ENCODE data around the gene CCL27.

Gene CCL27

GRCh38 chr9:34654323-34655051 is 8.0 kb downstream of the CCL27 start:
- DNase-seq (ENCODE audit: insufficient read length, low spot score) (no peak), FAIRE-seq (no peak)

DNA sequence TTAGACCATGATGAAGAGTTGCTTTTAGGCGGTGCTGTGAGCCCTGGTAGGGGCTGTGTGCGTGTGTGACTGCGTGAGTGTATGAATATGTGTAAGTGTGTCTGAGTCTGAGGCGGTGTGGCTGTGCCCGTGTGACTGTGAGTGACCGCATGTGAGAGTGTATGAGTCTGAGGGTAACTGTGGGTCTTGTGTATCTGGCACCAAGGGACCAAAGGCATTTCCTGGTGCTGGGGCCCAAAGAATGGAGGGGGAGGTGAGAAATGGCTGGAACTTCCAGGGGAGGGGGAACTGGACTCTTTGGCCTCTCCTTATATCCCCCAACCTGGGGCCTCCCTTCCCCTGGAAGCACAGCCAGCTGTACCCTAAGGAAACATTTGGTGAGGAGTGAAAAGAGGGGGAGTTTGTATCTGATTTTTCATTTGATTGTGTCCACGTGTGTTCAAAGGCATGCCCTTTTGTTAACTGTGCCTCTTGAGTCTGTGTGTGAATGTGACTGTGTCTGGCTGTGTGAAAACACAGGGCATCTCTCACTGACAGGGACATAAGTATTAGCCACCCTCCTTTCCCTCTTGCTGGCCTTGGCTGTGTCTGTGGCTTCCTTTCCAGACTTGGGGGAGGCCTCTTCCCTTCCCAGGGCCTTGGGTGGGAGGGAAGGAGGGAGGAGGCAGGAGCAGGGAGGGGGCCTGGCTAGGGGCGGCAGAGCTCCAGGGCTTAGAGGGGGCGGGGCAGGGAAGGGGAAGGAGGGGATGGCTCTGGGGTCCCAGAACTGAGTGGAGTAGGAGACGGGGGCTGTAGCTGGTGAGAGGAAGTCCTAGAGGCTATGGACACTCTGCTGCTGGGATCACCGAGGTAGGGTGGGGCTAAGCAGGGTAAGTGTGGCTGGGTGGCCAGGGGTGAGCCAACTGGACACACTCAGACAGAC is 9.0 kb downstream of the CCL27 start:
- TF ChIP-seq SPI1 (IDR thresholded peaks at IDR 0.05; ENCODE audit: low read depth, low read length) (no peak), PAX5 (IDR thresholded peaks at IDR 0.05; ENCODE audit: insufficient read depth, low read length, severe bottlenecking) (no peak), POLR2AphosphoS5 (IDR thresholded peaks at IDR 0.05; ENCODE audit: low read depth, low read length) (no peak), TAF1 (IDR thresholded peaks at IDR 0.05; ENCODE audit: low read depth, low read length) (no peak), POU2F2 (IDR thresholded peaks at IDR 0.05; ENCODE audit: low read depth, low read length) (no peak), POLR2A (IDR thresholded peaks at IDR 0.05; ENCODE audit: low read depth, low read length) (no peak)
- FAIRE-seq = no peak
- DNase-seq (ENCODE audit: insufficient read length, low spot score) = no peak

More at GRCh38 chr9:34654323-34655051, 8.0 kb downstream of the CCL27 start:
- no peak for TF ChIP-seq POLR2A (IDR thresholded peaks at IDR 0.05; ENCODE audit: low read depth, low read length)
- TF ChIP-seq POU2F2 (IDR thresholded peaks at IDR 0.05; ENCODE audit: low read depth, low read length) = no peak
- TF ChIP-seq TAF1 (IDR thresholded peaks at IDR 0.05; ENCODE audit: low read depth, low read length) = no peak
- no peak for TF ChIP-seq POLR2AphosphoS5 (IDR thresholded peaks at IDR 0.05; ENCODE audit: low read depth, low read length)
- no peak for TF ChIP-seq SPI1 (IDR thresholded peaks at IDR 0.05; ENCODE audit: low read depth, low read length)
- TF ChIP-seq PAX5 (IDR thresholded peaks at IDR 0.05; ENCODE audit: insufficient read depth, low read length, severe bottlenecking) = no peak

DNA sequence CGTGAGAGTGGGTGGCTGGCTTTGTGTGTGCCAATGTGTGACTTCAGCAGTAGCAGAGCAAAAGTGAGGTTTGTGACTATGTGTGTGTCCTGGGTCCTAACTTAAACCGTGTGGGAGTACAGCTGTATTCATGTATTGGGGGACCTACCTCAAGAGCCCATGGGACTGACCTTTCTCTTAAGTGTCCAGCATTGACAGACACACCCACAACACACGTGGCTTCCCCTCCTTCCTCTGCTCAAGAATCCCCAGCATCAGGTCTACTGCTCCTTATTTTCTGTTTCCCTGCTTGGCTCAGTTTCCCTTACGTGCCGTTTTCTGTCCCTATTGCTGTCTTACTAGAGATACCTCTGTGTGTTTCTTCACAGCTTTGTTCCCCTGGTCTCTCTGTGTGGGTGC is 9.9 kb downstream of the CCL27 start:
- TF ChIP-seq POU2F2 (IDR thresholded peaks at IDR 0.05; ENCODE audit: low read depth, low read length) (no peak), PAX5 (IDR thresholded peaks at IDR 0.05; ENCODE audit: insufficient read depth, low read length, severe bottlenecking) (no peak), SPI1 (IDR thresholded peaks at IDR 0.05; ENCODE audit: low read depth, low read length) (no peak), TAF1 (IDR thresholded peaks at IDR 0.05; ENCODE audit: low read depth, low read length) (no peak), POLR2AphosphoS5 (IDR thresholded peaks at IDR 0.05; ENCODE audit: low read depth, low read length) (no peak), POLR2A (IDR thresholded peaks at IDR 0.05; ENCODE audit: low read depth, low read length) (no peak)
- FAIRE-seq (no peak), DNase-seq (ENCODE audit: insufficient read length, low spot score) (no peak)

DNA sequence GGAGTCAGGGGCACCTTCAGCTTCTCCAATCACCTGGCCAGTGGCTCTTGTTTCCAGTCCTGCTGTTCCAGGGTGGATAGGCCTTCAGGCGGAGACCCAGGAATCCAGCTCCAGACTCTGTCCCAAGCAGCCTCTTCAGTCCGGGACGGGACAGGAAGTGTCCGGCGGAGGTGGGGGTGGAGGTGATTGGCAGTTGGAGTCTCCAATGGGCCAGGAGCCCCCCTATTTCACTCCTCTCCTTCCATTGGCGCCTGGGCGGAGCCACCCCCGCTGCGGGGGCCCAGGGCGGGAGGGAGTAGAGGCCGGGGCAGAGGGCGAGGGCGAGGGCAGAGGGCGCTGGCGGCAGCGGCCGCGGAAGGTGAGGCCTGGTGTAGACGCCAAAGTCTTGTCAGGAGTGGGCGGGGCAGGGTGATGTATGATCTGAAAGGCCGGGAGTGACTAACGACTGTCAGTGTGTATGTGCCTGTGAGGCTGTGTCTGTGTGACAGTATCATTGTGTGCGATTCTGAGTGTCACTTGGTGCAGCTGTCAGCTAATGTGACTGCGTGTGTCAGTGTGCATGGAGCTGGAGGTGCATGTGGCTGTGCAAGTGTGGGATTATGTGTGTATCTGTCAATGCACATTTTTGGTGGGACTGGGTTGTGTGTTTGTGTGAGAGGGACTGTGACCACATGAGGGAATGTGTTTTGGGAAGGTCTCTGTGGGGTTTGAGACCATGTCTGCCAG is 10.4 kb downstream of the CCL27 start, which contains the start of gene IL11RA:
IL11RA (plus strand) TSS at position 310 of the 726 bp plus-strand sequence. CDS start 3,033 bp downstream, outside the sequence.
- TF ChIP-seq PAX5 (IDR thresholded peaks at IDR 0.05; ENCODE audit: insufficient read depth, low read length, severe bottlenecking) (no peak), TAF1 (IDR thresholded peaks at IDR 0.05; ENCODE audit: low read depth, low read length) (no peak), POLR2AphosphoS5 (IDR thresholded peaks at IDR 0.05; ENCODE audit: low read depth, low read length) (no peak), POU2F2 (IDR thresholded peaks at IDR 0.05; ENCODE audit: low read depth, low read length) (no peak), POLR2A (IDR thresholded peaks at IDR 0.05; ENCODE audit: low read depth, low read length) (no peak), SPI1 (IDR thresholded peaks at IDR 0.05; ENCODE audit: low read depth, low read length) (no peak)
- FAIRE-seq (peak; percentile 85), DNase-seq (ENCODE audit: insufficient read length, low spot score) (no peak)

- no peak for FAIRE-seq
- no peak for DNase-seq (ENCODE audit: insufficient read length, low spot score)
- TF ChIP-seq POLR2A (IDR thresholded peaks at IDR 0.05; ENCODE audit: low read depth, low read length) = no peak
- TF ChIP-seq POLR2AphosphoS5 (IDR thresholded peaks at IDR 0.05; ENCODE audit: low read depth, low read length) = no peak
- TF ChIP-seq SPI1 (IDR thresholded peaks at IDR 0.05; ENCODE audit: low read depth, low read length) = no peak
- TF ChIP-seq TAF1 (IDR thresholded peaks at IDR 0.05; ENCODE audit: low read depth, low read length) = no peak
- TF ChIP-seq POU2F2 (IDR thresholded peaks at IDR 0.05; ENCODE audit: low read depth, low read length) = no peak
- no peak for TF ChIP-seq PAX5 (IDR thresholded peaks at IDR 0.05; ENCODE audit: insufficient read depth, low read length, severe bottlenecking)
These were observed 11.1 kb downstream of the CCL27 start for GRCh38 chr9:34651321-34651720.

DNA sequence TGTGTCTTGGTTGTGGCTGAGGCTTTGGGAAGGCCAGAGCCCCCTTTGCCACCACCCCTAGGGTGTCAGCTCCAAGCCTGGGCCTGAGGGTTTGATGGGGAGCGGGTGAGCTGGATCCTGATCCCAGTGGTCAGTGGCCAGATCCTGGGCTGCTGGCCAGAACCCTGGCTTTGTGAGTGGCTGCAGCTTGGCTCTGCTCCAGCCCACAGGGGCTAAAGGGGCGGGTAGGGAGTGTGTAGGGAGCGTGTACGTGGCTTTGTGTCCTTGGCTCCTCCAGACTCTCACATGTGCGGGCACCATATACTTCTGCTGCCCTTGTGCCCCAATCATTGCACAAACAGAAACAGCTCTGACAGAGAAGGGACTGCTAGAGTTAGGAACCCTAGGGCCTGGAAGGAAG is 11.6 kb downstream of the CCL27 start:
- DNase-seq (ENCODE audit: insufficient read length, low spot score) (no peak), FAIRE-seq (no peak)
- TF ChIP-seq POLR2A (IDR thresholded peaks at IDR 0.05; ENCODE audit: low read depth, low read length) (no peak), POLR2AphosphoS5 (IDR thresholded peaks at IDR 0.05; ENCODE audit: low read depth, low read length) (no peak), POU2F2 (IDR thresholded peaks at IDR 0.05; ENCODE audit: low read depth, low read length) (no peak), TAF1 (IDR thresholded peaks at IDR 0.05; ENCODE audit: low read depth, low read length) (no peak), PAX5 (IDR thresholded peaks at IDR 0.05; ENCODE audit: insufficient read depth, low read length, severe bottlenecking) (no peak), SPI1 (IDR thresholded peaks at IDR 0.05; ENCODE audit: low read depth, low read length) (no peak)

DNA sequence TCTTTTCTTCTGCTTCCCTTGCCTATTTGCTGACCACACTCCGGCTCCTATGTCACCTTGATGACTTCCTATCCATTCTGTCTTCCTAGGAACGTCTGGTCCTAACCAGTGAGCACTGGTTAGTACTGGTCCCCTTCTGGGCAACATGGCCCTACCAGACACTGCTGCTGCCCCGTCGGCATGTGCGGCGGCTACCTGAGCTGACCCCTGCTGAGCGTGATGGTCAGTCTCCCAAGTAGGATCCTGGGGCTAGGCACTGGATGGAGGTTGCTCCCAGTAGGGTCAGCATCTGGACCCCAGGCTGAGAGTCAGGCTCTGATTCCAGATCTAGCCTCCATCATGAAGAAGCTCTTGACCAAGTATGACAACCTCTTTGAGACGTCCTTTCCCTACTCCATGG is 13.8 kb downstream of the CCL27 start:
- DNase-seq (ENCODE audit: insufficient read length, low spot score) = no peak
- TF ChIP-seq POU2F2 (IDR thresholded peaks at IDR 0.05; ENCODE audit: low read depth, low read length) (no peak), POLR2AphosphoS5 (IDR thresholded peaks at IDR 0.05; ENCODE audit: low read depth, low read length) (no peak), SPI1 (IDR thresholded peaks at IDR 0.05; ENCODE audit: low read depth, low read length) (no peak), TAF1 (IDR thresholded peaks at IDR 0.05; ENCODE audit: low read depth, low read length) (no peak), PAX5 (IDR thresholded peaks at IDR 0.05; ENCODE audit: insufficient read depth, low read length, severe bottlenecking) (no peak), POLR2A (IDR thresholded peaks at IDR 0.05; ENCODE audit: low read depth, low read length) (no peak)
- FAIRE-seq = no peak

- DNase-seq (ENCODE audit: insufficient read length, low spot score) = no peak
- FAIRE-seq = peak; percentile 28
- no peak for TF ChIP-seq POLR2AphosphoS5 (IDR thresholded peaks at IDR 0.05; ENCODE audit: low read depth, low read length)
These were observed 14.8 kb downstream of the CCL27 start for GRCh38 chr9:34647651-34648050.

DNA sequence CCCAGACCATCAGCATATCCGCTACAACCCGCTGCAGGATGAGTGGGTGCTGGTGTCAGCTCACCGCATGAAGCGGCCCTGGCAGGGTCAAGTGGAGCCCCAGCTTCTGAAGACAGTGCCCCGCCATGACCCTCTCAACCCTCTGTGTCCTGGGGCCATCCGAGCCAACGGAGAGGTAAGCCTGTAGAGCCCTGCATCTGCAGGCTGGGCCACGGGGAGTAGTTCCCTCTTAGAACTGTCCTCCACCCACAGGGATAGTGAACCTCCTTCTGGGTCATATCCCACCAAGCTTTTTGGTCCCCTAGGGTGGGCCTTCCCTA is 15.4 kb downstream of the CCL27 start:
- FAIRE-seq = peak; percentile 28
- no peak for TF ChIP-seq POU2F2 (IDR thresholded peaks at IDR 0.05; ENCODE audit: low read depth, low read length)
- no peak for TF ChIP-seq POLR2AphosphoS5 (IDR thresholded peaks at IDR 0.05; ENCODE audit: low read depth, low read length)
- TF ChIP-seq TAF1 (IDR thresholded peaks at IDR 0.05; ENCODE audit: low read depth, low read length) = no peak
- TF ChIP-seq POLR2A (IDR thresholded peaks at IDR 0.05; ENCODE audit: low read depth, low read length) = no peak
- no peak for TF ChIP-seq SPI1 (IDR thresholded peaks at IDR 0.05; ENCODE audit: low read depth, low read length)
- TF ChIP-seq PAX5 (IDR thresholded peaks at IDR 0.05; ENCODE audit: insufficient read depth, low read length, severe bottlenecking) = no peak
- DNase-seq (ENCODE audit: insufficient read length, low spot score) = no peak

All from GM12891 (cell line).